ENCODE measurements around the gene ADIPOR1. TPM values are rescaled to one million over a fixed set of nuclear protein-coding genes. Genes with fewer than 3 reads are reported as not detected.

The ADIPOR1 gene
- total and polyA plus RNA-seq, 2 of the 4 experiments (the other 2 are of a cell fraction), result 82.7 to 92.5 TPM

DNA sequence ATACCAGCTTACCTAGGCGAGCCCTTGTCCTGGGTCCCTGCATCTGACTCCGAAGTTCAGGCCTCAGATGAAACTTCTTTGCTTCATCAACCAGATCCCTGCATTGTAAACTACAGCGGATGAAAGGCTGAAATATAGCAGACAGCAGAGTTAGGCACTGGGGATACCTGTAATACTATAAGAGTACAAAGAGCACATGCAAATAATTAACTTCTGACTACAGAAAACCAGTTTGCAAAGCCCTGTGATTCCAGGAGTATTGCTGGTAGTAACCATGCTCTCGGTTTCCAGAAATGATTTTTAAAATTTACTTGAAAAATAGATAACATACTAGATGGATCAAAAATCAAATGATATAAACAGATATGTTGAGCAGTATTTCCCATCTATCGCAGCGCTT, 49.1 kb downstream of the ADIPOR1 start:
- intact Hi-C loops (cut with micrococcal nuclease) (loop anchor here (5.0 kb wide), 1 partner anchor 33 kb away; no protein-coding TSS in a partner anchor), dilution Hi-C loops (cut with HindIII; ENCODE audit: low sequenced_read_pairs, unreplicated experiment) (no loop called here), in situ Hi-C loops (cut with MboI; ENCODE audit: low sequenced_read_pairs) (no loop called here)
- no peaks in the 10 kb centered on the region for H3K27me3 ChIP-seq (ENCODE audit: control insufficient read depth, insufficient read depth, low read length)
- H2AK5ac ChIP-seq (ENCODE audit: low read depth, low read length), result no peak overlapping the region
- H3K56ac ChIP-seq (ENCODE audit: extremely low read depth, insufficient read depth, low read length), result no peak overlapping the region
- no peak overlapping the region for H2BK5ac ChIP-seq (ENCODE audit: low read depth, low read length, poor library complexity, severe bottlenecking)
- no peak overlapping the region for H3K27ac ChIP-seq (ENCODE audit: insufficient read depth, low read length)
- no peaks in the 10 kb centered on the region for H3K9me3 ChIP-seq (ENCODE audit: control insufficient read depth, insufficient read depth, low read length)
- H3K23ac ChIP-seq (ENCODE audit: low read depth, low read length), result no peak overlapping the region
- ChIA-PET CTCF (no interaction called here), POLR2A (ENCODE audit: unreplicated experiment) (no interaction called here)
- H4K91ac ChIP-seq (ENCODE audit: insufficient read depth, low read depth, low read length), result no peak overlapping the region
- no peak overlapping the region for H2BK15ac ChIP-seq (ENCODE audit: low read depth, low read length)
- no peak overlapping the region for H2AFZ ChIP-seq (replicated peaks; ENCODE audit: low read length, poor library complexity)
- H2AK9ac ChIP-seq (replicated peaks; ENCODE audit: low read depth, low read length, poor library complexity), result no peak overlapping the region
- no peak overlapping the region for H4K5ac ChIP-seq (ENCODE audit: low read depth, low read length)
- no peak overlapping the region for H3K4me2 ChIP-seq (ENCODE audit: low read depth, low read length)
- TF ChIP-seq CEBPB (IDR thresholded peaks at IDR 0.05; ENCODE audit: low read depth, low read length) (no peak), BHLHE40 (IDR thresholded peaks at IDR 0.05; ENCODE audit: low read depth, low read length) (no peak), MXI1 (IDR thresholded peaks at IDR 0.05; ENCODE audit: borderline replicate concordance, low read depth, low read length) (no peak)
- TF ChIP-seq, protein P1, sequence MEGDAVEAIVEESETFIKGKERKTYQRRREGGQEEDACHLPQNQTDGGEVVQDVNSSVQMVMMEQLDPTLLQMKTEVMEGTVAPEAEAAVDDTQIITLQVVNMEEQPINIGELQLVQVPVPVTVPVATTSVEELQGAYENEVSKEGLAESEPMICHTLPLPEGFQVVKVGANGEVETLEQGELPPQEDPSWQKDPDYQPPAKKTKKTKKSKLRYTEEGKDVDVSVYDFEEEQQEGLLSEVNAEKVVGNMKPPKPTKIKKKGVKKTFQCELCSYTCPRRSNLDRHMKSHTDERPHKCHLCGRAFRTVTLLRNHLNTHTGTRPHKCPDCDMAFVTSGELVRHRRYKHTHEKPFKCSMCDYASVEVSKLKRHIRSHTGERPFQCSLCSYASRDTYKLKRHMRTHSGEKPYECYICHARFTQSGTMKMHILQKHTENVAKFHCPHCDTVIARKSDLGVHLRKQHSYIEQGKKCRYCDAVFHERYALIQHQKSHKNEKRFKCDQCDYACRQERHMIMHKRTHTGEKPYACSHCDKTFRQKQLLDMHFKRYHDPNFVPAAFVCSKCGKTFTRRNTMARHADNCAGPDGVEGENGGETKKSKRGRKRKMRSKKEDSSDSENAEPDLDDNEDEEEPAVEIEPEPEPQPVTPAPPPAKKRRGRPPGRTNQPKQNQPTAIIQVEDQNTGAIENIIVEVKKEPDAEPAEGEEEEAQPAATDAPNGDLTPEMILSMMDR (conservative IDR thresholded peaks at IDR 0.05; ENCODE audit: low read depth, low read length), result no peak
- no peaks in the 10 kb centered on the region for H4K20me1 ChIP-seq (ENCODE audit: insufficient read depth, low read length)
- H2BK20ac ChIP-seq (ENCODE audit: low read depth, low read length), result no peak overlapping the region
- H4K8ac ChIP-seq (ENCODE audit: low read depth in 2 of 2, low read length in 2 of 2), result no peak overlapping the region
- H3K79me1 ChIP-seq (ENCODE audit: low read depth in 1 of 2, low read length in 2 of 2), result no peaks in the 10 kb centered on the region; a peak in 1 of 4 replicates
- no CpG with 5 or more reads among the region's 6 CpGs for WGBS, 2 experiments (ENCODE audit: extremely low coverage in 2 of 2, insufficient read length in 1 of 2)
- H3K9ac ChIP-seq (ENCODE audit: low read depth, low read length), result no peak overlapping the region
- no peak overlapping the region for H3K18ac ChIP-seq (ENCODE audit: low read depth, low read length)
- no peak overlapping the region for H2BK120ac ChIP-seq (ENCODE audit: low read depth, low read length)
- no peak overlapping the region for H3K4me3 ChIP-seq (ENCODE audit: insufficient read depth, low read depth, low read length)
- DNase-seq, result no peak
- no peaks in the 10 kb centered on the region for H3K4me1 ChIP-seq (ENCODE audit: control insufficient read depth, insufficient read depth, low read length)
- no TSS peak for BruUV-seq (replicated peaks)
- H3K14ac ChIP-seq (replicated peaks; ENCODE audit: low read depth, low read length), result no peak overlapping the region
- no peak for ATAC-seq (ENCODE audit: low read depth)
- H3K4ac ChIP-seq (ENCODE audit: low read depth, low read length), result no peak overlapping the region
- H3K36me3 ChIP-seq (ENCODE audit: control insufficient read depth, insufficient read depth, low read length), result peaks cover 36% of the 10 kb centered on the region
- no peaks in the 10 kb centered on the region for H3K9me1 ChIP-seq (ENCODE audit: insufficient read depth, low read length)

All from IMR-90 (cell line).